Body of pancreas (tissue), 4 donors: ENCODE measurements around the gene CYTH3.

Experiments used
- CTCF ChIP-seq, 7 experiments: fragments of 450-650 bp in 4 of 7; fragments of 200-600 bp in 3 of 7; sonication (generic) in 3 of 7; IDR thresholded peaks; one replicate each; pipeline ENCODE4 v1.5.1; 2016 to 2019; ENCODE audit warnings: antibody characterized with exemption in 7 of 7
- POLR2A ChIP-seq, 3 donors: fragments of 450-650 bp; IDR thresholded peaks; one replicate each; pipeline ENCODE4 v1.6.1; 2016; ENCODE audit warnings: antibody characterized with exemption in 3 of 3, mild to moderate bottlenecking in 2 of 3

GRCh38 chr7:6158424-6159096 lies 113.9 kb downstream of the CYTH3 start:
- TF ChIP-seq CTCF (IDR thresholded peaks at IDR 0.05) (no peak), POLR2A (IDR thresholded peaks at IDR 0.05) (no peak)
